Activated CD4-positive, CD25-positive, alpha-beta regulatory T cell (primary cell): ENCODE measurements around the gene BMERB1.

Experiments
- DNase-seq, 4 experiments: peaks; one replicate each; lab custom pipeline; 2025; lab: John Stamatoyannopoulos, UW

The BMERB1 gene

GRCh38 chr16:15498427-15499175 is 64.2 kb downstream of the BMERB1 start:
- DNase-seq: no peak

- no peak for DNase-seq
Measured at GRCh38 chr16:15502041-15502725, 67.8 kb downstream of the BMERB1 start.

DNA sequence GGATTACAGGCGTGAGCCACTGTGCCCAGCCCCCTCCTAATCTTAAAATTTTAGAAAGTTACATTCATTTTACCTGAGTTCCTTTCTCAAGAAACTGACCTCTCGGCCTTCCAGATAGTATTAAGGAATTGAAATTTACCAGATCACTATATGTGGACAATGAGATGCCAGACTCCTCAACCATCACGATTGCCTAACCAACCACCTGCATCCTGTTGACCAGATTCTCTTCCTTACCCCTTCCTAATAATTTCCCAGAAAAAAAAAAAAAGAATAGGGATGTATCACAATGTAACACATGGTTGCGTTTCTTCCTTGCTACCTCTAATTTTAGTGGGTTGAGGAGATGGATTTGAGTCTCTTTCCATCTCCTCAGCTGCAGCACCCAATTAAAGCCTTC is 72.1 kb downstream of the BMERB1 start:
- no peak for DNase-seq

DNA sequence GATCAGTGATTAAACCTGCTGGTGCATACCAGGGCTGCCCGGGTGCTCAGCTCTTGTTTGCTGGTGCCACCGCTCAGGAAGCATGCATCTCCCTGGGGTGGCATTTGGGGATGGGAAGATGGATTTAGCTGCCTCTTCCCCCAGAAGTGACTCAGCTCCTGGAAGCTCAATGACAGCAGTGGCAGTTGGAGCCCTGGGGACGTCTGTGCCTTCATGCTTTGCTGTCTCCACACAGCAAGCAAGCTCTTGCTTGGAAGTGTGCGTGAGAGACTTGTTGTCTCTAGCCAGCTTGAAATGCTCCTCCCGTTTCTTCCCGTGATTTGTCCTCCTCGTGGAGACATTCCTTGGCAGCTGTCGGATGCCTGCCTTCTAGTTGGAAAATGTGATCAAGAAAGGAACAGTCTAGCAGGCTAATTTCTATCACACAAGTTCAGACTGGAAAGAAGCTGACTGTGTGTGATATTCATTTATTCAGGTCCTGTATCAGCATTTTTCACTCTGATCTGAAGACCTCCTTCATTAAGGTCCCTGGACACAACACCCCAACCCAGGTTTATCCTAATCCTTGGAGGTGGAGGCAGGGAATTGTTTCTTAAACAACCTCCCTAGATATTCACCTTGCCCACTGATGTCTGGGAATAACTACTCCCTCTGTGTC is 73.0 kb downstream of the BMERB1 start:
- no peak for DNase-seq

DNA sequence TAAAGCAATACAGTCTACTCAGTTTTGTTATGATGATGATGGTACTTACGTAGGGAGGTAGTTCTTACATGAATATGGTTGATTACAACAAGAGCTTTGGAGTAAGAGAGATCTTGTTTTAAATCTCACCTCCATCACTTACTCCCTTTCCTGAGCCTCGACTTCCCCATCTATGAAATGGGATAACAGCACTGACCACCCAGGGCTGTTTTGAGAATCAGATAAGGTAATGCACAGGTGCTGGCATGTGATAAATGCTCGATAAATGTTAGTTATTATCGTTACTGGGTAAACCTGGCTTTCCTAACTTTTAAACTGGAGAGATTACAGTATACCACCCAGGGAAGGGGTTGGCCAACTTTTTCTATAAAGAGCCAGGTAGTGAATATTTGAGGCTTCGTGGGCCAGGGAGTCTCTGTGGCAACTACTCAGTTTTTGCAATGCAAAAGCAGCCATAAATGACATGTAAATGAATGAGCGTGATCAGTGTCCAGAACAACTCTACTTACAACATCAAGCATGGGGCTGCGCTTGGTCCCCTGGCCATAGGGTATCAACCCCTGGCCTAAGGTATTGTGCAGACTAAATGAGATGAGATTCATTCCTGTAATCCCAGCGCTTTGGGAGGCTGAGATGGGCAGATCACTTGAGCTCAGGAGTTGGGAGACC is 73.7 kb downstream of the BMERB1 start:
- no peak for DNase-seq

DNA sequence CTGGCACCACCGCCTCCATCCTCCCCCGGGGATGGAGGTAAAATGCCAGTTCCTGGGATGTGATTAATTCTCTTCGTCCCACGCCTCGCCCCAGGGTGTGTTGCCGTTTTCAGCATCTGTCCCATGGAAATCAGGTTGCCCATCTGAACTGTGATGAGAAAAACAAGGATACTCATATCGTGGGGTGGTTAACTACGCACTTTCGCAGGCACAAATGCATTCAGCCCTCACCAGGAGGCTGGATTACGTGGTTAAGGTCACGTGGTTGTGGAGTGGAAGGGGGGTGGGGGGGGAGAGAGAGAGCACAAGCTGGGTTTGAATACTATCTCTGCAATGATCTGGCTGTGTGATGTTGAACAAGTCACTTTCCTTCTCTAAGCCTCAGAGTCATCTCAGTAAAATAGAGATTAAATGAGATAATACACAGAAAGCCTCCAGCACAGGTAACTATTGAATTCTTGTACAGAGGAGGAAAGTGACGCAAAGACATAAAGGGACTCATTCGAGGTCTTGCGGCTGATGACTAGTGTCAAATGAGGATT is 74.7 kb downstream of the BMERB1 start:
- no peak for DNase-seq

GRCh38 chr16:15509593-15510535 is 75.5 kb downstream of the BMERB1 start:
- no peak for DNase-seq

GRCh38 chr16:15510992-15511391 is 76.6 kb downstream of the BMERB1 start:
- no peak for DNase-seq

DNA sequence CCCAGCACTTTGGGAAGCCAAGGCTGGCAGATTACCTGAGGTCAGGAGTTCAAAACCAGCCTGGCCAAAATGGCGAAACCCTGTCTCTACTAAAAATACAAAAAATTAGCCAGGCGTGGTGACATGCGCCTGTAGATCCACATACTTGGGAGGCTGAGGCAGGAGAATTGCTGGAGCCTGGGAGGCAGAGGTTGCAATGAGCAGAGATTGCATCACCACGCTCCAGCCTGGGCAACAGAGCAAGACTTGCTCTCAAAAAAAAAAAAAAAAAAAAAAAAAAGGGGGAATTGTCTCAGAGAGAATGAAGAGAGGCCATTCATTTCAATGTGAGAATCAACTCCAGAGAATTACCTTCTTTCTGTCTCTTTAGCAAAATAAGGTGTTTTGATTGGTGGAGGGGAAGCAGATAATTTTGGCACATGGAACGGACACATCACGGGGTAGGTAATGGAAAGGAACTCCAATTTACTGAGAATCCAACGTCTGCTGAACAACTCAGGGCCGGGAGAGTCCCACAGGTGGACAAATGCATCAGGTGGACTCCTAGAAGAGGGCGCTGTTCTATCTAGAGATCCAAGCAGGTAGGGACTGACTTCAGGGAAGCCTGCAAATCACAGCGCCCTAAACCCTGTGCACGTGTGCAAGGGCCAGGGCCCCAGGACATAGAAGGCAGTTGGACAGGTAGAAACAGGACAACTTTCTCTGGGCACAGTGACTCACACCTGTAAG is 77.5 kb downstream of the BMERB1 start:
- DNase-seq: no peak

DNA sequence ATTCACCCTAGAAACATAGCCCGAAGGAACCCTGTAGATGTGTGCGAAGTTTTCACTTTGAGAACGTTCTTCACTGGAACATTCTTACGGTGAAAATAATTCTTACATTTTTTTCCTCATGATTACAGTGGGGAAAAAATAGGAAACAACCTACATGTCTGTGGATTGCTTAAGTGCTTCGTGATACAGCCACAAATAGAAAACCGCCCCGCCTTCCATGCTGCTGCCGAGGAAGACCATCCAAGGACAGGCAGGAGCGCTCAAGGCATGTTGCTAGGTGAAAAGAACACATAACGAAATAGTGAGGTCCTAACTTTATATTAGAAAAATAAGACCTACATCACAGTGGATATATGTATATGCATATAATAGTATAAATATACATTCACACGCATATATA is 78.8 kb downstream of the BMERB1 start:
- DNase-seq: no peak

DNA sequence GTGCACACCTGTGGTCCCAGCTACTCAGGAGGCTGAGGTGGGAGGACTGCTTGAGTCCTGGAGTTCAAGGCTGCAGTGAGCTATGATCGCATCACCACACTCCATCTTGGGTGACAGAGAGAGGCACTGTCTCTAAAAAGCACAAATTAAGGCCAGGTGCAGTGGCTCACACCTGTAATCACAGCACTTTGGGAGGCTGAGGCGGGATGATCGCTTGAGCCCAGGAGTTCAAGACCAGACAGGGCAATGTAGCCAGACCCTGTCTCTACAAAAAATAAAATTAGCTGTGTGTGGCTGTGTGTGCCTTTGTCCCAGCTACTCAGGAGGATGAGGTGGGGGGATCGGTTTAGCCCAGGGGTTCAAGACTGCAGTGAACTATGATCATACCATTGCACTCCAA is 81.6 kb downstream of the BMERB1 start:
- no peak for DNase-seq

- DNase-seq: no peak
Measured at GRCh38 chr16:15516609-15517008, 82.2 kb downstream of the BMERB1 start.

GRCh38 chr16:15517743-15518377 is 83.5 kb downstream of the BMERB1 start:
- DNase-seq: no peak

DNA sequence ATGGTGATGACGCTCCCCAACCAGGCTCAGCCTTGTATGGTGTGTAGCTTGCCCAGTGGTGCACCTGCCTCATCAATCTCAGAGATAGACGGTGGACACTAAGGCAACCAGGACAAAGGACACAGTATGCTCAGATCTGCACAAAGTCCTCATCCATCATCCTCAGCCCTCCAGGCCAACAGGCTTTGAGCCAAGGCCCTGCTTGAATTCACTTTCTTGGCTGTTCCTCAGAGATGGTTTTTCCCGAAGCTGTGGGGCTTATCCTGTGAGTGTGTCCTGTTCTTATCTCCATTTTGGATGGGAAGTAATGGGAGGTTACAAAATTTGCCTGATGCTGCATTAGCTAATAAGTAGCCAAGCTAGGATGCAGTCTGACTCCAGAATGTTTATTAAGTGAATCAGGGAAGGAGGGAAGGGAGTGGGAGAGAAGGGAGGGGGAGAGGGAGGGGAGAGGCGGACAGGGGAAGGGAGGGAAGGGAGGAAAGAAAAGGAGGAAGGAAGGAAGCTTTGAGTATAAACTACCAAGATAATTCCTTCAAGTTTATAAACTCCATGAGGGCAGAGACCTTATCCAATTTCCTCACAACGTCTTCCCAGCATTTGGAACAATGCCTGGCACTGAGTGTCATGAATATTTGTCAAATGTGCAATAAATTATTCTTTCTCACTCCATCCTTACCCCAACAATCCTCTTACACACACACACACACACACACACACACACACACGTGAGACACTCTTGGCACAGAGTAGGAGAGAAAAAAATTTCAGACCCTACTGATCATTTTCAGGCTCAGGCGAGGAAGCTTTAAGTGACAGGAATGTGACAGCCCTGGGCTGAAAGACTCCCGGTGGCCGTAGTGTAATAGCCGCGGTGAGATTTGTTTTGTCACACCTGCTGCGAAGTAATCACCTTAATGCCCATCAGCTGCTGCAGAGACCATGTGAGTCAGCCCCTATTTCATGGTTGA is 84.3 kb downstream of the BMERB1 start:
- no peak for DNase-seq

- no peak for DNase-seq
Measured at GRCh38 chr16:15519790-15520189, 85.4 kb downstream of the BMERB1 start.

- DNase-seq: no peak
Measured at GRCh38 chr16:15521390-15521757, 87.0 kb downstream of the BMERB1 start.

DNA sequence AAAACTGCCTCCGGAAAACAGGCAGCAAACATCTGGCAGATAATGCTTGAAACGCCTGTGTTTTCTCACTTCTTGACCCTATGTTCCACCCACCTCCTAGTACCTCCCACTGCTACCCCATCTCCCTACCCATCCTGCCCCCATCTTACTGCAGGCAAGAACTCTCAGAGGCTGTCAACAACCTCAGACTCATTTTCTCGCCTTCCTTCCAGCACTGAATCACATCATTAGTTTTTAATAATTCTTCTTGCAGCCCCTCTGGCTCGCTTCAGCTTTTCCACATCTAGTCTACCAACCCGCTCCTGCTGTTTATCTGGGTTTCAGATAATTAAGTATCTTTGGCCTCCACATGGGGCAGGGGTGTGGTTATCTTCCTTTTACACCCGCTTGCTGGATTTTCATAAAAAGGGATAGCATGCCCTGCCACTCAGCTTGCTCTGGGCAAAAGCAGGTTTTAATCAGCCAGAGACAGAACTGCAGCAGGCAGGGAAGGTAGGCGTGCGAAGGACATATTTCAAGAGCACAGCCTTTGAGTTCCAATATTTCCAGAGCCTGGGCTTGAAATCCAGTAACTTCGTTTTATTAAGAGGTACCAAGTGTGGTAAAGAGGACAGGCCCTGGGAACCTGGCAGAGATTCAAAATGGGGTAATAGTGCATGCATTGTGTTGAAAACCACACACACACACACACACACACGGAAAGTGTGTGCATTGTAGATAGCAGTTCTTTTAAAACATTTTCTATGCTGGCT is 87.5 kb downstream of the BMERB1 start:
- no peak for DNase-seq

DNA sequence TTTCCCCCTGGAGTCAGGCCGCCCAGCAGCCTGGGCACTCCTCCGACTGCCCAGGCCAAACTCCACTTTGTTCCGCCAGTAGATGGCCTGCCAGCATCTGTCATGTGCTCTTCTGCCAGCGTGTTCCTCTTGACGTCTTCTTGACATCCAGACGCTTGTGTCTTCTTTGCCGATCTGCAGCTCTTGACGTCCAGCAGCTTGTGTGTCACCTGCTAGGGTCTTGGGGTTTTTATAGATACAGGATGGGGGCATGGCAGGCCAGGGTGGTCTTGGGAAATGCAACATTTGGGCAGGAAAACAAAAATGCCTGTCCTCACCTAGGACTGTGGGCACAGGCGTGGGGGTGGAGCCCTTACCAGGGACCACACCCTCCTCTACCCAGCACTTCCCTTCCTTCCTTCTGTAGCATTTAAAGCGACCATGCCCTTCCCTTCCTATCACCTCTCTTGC is 88.7 kb downstream of the BMERB1 start:
- DNase-seq: no peak
